Smooth muscle cell (in vitro differentiated cells): ENCODE results near the gene LFNG. TPM values are rescaled to one million over a fixed set of nuclear protein-coding genes. Genes with fewer than 3 reads are reported as not detected.
A peak's percentile ranks its signal among the peaks of the same experiment; 100 is the strongest.

ENCODE experiments used
- DNase-seq: peaks from one replicate; lab custom pipeline; 2025; ENCODE audit not compliant: unreplicated experiment; lab: John Stamatoyannopoulos, UW
- H2AFZ ChIP-seq: fragments of 200-600 bp; sonication (generic); 2 replicates; pipeline ENCODE4 v1.6.0; 2016; ENCODE audit warnings: antibody characterized with exemption, low read depth, mild to moderate bottlenecking
- H3F3A ChIP-seq: fragments of 200-600 bp; sonication (generic); 2 replicates; pipeline ENCODE4 v1.6.0; 2017; ENCODE audit warnings: antibody characterized with exemption, low read depth
- H3K27ac ChIP-seq: fragments of 200-600 bp; sonication (generic); 2 replicates; pipeline ENCODE4 v1.5.1; 2016; ENCODE audit warnings: low read depth, mild to moderate bottlenecking
- H3K27me3 ChIP-seq: fragments of 200-600 bp; sonication (generic); 2 replicates; pipeline ENCODE4 v1.6.1; 2016; ENCODE audit warnings: low read depth, mild to moderate bottlenecking
- H3K36me3 ChIP-seq: fragments of 200-600 bp; sonication (generic); 2 replicates; pipeline ENCODE4 v1.5.1; 2016; ENCODE audit warnings: low read depth
- H3K4me1 ChIP-seq: fragments of 200-600 bp; sonication (generic); 2 replicates; pipeline ENCODE4 v1.5.1; 2016; ENCODE audit warnings: low read depth
- H3K4me2 ChIP-seq: fragments of 200-600 bp; sonication (generic); 2 replicates; pipeline ENCODE4 v1.6.0; 2016; ENCODE audit warnings: mild to moderate bottlenecking
- H3K4me3 ChIP-seq: fragments of 200-600 bp; sonication (generic); 2 replicates; pipeline ENCODE4 v1.5.1; 2016; ENCODE audit warnings: mild to moderate bottlenecking
- H3K79me2 ChIP-seq: fragments of 200-600 bp; sonication (generic); 2 replicates; pipeline ENCODE4 v1.6.0; 2016; ENCODE audit warnings: low read depth, mild to moderate bottlenecking
- H3K9ac ChIP-seq: fragments of 200-600 bp; sonication (generic); 2 replicates; pipeline ENCODE4 v1.6.0; 2016; ENCODE audit warnings: low read depth
- H3K9me3 ChIP-seq: fragments of 200-600 bp; sonication (generic); replicated peaks from 2 replicates; pipeline ENCODE4 v1.5.1; 2016; ENCODE audit warnings: low read depth
- H4K20me1 ChIP-seq: fragments of 200-600 bp; sonication (generic); 2 replicates; pipeline ENCODE4 v1.6.0; 2016; ENCODE audit warnings: low read depth
- WGBS: methylation state at CpG from one replicate; pipeline ENCODE4 v1.1.7; 2016; ENCODE audit warnings: low lambda C conversion rate; 5-methylcytosine and 5-hydroxymethylcytosine counted together
- polyA plus RNA-seq: library from polyadenylated mRNA; unstranded; fragments of >200 nt; fragmentation: Nextera tagmentation; extraction: Ambion mirVana; gene quantifications from 2 replicates; pipeline ENCODE4 v1.2.1, GENCODE V29; 2016
- total RNA-seq: library from RNA; depleted of rRNA; stranded (reverse); fragments of >200 nt; gene quantifications from 2 replicates; pipeline ENCODE4 v1.2.3, GENCODE V29; 2014
- TF ChIP-seq, protein P1 (sequence below): fragments of 200-600 bp; sonication (generic); IDR thresholded peaks from 2 replicates; pipeline ENCODE4 v1.5.1; 2017; ENCODE audit warnings: borderline replicate concordance, mild to moderate bottlenecking, antibody characterized with exemption; ENCODE audit not compliant: insufficient read depth, poor library complexity, severe bottlenecking

The LFNG gene
- total and polyA plus RNA-seq, 2 experiments from 2014 or later = 6.0 to 9.8 TPM

DNA sequence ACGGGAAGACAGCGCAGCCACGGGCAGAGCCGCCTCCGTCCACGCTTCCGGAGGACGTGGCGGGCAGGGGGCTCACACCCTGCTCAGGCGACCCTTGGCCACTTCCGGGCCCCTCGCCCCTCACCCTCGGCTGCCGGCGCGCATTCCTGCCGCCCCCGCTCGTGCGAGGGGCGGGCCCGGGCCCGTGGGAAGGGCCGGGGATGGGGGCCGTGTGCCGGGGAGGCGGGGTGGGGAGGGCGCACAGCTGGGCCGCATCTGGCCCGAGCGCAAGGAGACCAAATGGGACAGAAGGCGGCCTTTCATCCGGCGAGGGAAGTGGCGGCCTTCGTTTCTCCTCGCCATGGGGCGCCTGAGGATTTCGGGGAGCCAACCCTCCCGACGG lies 846 bp upstream of the LFNG start:
- Histone ChIP-seq H3K9me3 (no peaks in the 10 kb centered on the region), H3K9ac (peak overlapping the region; percentile 68), H4K20me1 (peaks cover 38% of the 10 kb centered on the region), H3K4me2 (peak overlapping the region; percentile 94), H3K4me1 (peaks cover 49% of the 10 kb centered on the region), H2AFZ (peak overlapping the region; percentile 27), H3K27me3 (no peaks in the 10 kb centered on the region), H3K36me3 (no peaks in the 10 kb centered on the region), H3F3A (peaks cover 33% of the 10 kb centered on the region), H3K27ac (peak overlapping the region; percentile 93), H3K79me2 (peaks cover 36% of the 10 kb centered on the region), H3K4me3 (peak overlapping the region; percentile 52)
- DNase-seq = no peak
- 3% methylated on average over 17 of the region's 41 CpGs for WGBS
- TF ChIP-seq, protein P1, sequence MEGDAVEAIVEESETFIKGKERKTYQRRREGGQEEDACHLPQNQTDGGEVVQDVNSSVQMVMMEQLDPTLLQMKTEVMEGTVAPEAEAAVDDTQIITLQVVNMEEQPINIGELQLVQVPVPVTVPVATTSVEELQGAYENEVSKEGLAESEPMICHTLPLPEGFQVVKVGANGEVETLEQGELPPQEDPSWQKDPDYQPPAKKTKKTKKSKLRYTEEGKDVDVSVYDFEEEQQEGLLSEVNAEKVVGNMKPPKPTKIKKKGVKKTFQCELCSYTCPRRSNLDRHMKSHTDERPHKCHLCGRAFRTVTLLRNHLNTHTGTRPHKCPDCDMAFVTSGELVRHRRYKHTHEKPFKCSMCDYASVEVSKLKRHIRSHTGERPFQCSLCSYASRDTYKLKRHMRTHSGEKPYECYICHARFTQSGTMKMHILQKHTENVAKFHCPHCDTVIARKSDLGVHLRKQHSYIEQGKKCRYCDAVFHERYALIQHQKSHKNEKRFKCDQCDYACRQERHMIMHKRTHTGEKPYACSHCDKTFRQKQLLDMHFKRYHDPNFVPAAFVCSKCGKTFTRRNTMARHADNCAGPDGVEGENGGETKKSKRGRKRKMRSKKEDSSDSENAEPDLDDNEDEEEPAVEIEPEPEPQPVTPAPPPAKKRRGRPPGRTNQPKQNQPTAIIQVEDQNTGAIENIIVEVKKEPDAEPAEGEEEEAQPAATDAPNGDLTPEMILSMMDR = no peak

DNA sequence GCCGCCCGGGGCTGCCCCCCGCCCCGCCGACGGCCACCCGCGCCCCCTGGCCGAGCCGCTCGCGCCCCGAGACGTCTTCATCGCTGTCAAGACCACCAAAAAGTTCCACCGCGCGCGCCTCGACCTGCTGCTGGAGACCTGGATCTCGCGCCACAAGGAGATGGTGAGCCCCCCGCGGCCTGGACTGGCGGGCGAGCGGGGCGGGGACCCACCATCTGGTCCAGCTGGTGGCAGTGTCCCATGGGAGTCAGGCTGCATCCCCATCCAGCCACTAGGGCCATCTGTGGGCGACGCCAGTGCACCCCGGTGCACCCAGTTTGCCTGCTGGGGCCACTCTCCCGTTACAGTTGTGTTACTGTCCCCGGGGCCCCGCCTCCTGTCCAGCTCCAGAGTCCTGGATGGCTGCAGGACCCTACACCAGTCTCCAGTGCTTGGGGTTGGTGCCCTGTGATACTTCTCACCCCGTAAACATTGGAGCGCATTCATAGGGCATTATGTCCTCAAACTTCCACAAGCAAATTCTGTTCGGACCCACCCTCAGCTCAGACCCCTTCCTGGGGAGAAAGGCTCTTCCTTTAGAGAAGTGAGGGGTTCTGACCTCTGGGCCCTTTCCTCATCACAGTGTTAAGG lies 672 bp downstream of the LFNG start:
- no peaks in the 10 kb centered on the region for H3K36me3 ChIP-seq
- no peaks in the 10 kb centered on the region for H3K27me3 ChIP-seq
- WGBS = 7% methylated on average over 37 of the region's 37 CpGs
- H4K20me1 ChIP-seq = peaks cover 53% of the 10 kb centered on the region
- peaks cover 63% of the 10 kb centered on the region for H3K4me1 ChIP-seq
- TF ChIP-seq, protein P1 = no peak
- peak overlapping the region; percentile 59 for H3K4me3 ChIP-seq
- DNase-seq = no peak
- peak overlapping the region; percentile 93 for H3K4me2 ChIP-seq
- peak overlapping the region; percentile 27 for H3K9ac ChIP-seq
- H3F3A ChIP-seq = peaks cover 37% of the 10 kb centered on the region
- H3K9me3 ChIP-seq = no peaks in the 10 kb centered on the region
- H2AFZ ChIP-seq = no peak overlapping the region
- H3K27ac ChIP-seq = peak overlapping the region; percentile 84
- H3K79me2 ChIP-seq = peaks cover 45% of the 10 kb centered on the region

DNA sequence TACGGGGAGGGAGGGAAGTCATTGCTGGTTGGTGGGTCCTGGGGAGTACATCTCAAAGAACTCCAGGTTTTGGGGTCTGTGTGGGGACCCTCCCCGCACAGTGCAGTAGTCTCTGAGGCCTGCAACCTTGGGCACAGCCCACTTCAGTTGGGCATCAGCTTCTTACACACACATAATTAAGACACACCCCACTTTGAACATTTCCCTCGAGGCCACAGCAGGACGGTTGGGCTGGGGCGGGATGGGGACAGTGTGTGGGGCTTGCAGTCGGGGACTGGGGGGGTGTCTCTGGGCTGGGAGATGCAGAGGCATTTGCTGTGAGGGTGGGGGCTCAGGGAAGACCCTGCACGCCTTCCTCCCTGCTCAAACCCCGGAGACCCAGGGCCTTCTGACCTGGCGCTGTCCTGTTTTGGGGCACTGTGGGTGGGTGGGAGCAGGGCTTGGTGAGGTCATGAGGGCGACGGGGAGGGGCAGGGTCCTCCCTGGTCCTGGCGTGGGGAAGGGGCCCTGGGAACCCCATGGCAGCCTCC lies 1.3 kb downstream of the LFNG start:
- Histone ChIP-seq H4K20me1 (peaks cover 59% of the 10 kb centered on the region), H3K9ac (peak overlapping the region; percentile 27), H3K9me3 (no peaks in the 10 kb centered on the region), H3K4me2 (peak overlapping the region; percentile 93), H3K27me3 (no peaks in the 10 kb centered on the region), H3K4me3 (peak overlapping the region; percentile 59), H3K4me1 (peaks cover 65% of the 10 kb centered on the region), H2AFZ (no peak overlapping the region), H3K36me3 (no peaks in the 10 kb centered on the region), H3K27ac (peak overlapping the region; percentile 84), H3F3A (peaks cover 37% of the 10 kb centered on the region), H3K79me2 (peaks cover 45% of the 10 kb centered on the region)
- DNase-seq = no peak
- 26% methylated on average over 5 of the region's 12 CpGs for WGBS
- TF ChIP-seq, protein P1 = no peak

DNA sequence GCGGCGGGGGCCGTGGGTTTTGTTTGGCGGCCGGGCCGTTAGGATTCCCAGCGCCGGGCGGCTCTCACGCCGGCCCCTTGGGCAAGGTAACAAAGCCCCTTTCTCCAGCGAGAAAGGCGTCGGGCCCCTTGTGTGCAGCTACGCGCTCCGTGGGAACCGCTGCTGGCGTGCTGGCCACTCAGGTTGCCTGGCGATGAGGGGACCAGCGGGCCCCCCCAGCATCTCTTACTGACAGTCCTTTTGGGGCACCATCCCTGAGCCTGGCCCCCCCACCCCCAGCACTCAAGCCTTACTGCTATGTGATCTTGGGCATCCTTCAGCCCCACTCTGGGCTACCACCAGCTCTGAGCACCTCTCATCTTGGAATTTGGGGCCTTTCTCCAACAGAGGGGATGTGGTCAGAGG lies 1.8 kb downstream of the LFNG start:
- Histone ChIP-seq H3K36me3 (no peaks in the 10 kb centered on the region), H3K4me3 (peak overlapping the region; percentile 59), H3K79me2 (peaks cover 45% of the 10 kb centered on the region), H3K9me3 (no peaks in the 10 kb centered on the region), H3K4me2 (peak overlapping the region; percentile 93), H3K27me3 (no peaks in the 10 kb centered on the region), H3K27ac (peak overlapping the region; percentile 84), H3F3A (peaks cover 37% of the 10 kb centered on the region), H3K4me1 (peaks cover 65% of the 10 kb centered on the region), H4K20me1 (peaks cover 63% of the 10 kb centered on the region), H3K9ac (peak overlapping the region; percentile 27), H2AFZ (no peak overlapping the region)
- WGBS = 60% methylated on average over 10 of the region's 21 CpGs
- no peak for DNase-seq
- TF ChIP-seq, protein P1 = no peak
